ENCODE data around the gene HFE. TPM values are rescaled to one million over a fixed set of nuclear protein-coding genes. Genes with fewer than 3 reads are reported as not detected.

The HFE gene
- total and polyA plus RNA-seq, 2 of the 13 experiments (the other 11 are each of a cell fraction or from before 2014, with no cell fraction given) = 3.7 to 6.3 TPM

GRCh38 chr6:26054781-26055718, 32.2 kb upstream of the HFE start (continued):
- TF ChIP-seq ZFP41 (CRISPR knock-in tag; IDR thresholded peaks at IDR 0.05; ENCODE audit: borderline replicate concordance) (no peak), KLF15 (CRISPR knock-in tag; IDR thresholded peaks at IDR 0.05; ENCODE audit: borderline replicate concordance) (no peak), ZNF572 (CRISPR knock-in tag; IDR thresholded peaks at IDR 0.05) (no peak), ATF7 (IDR thresholded peaks at IDR 0.05) (no peak), ATF7 (CRISPR knock-in tag; IDR thresholded peaks at IDR 0.05) (no peak), ZNF124 (CRISPR knock-in tag; IDR thresholded peaks at IDR 0.05) (no peak), ZBTB26 (CRISPR knock-in tag; IDR thresholded peaks at IDR 0.05; ENCODE audit: borderline replicate concordance) (0 out of 2 replicates have a peak, but pooled peaks have one; percentile 51), JUNB (CRISPR knock-in tag; IDR thresholded peaks at IDR 0.05; ENCODE audit: borderline replicate concordance) (no peak), NR2C2 (CRISPR knock-in tag; IDR thresholded peaks at IDR 0.05; ENCODE audit: borderline replicate concordance) (no peak), ZNF180 (CRISPR knock-in tag; IDR thresholded peaks at IDR 0.05; ENCODE audit: borderline replicate concordance, low read depth) (no peak), POLR2G (IDR thresholded peaks at IDR 0.05; ENCODE audit: low read depth, low read length) (peak; percentile 96), ZFP36L1 (CRISPR knock-in tag; IDR thresholded peaks at IDR 0.05) (peak; percentile 41; the same call in 1 of the 2 replicates), IRF9 (CRISPR knock-in tag; IDR thresholded peaks at IDR 0.05; ENCODE audit: borderline replicate concordance) (no peak), POLR2AphosphoS5 (IDR thresholded peaks at IDR 0.05; ENCODE audit: low read depth, low read length) (peak; percentile 92), PRPF4 (IDR thresholded peaks at IDR 0.05; ENCODE audit: low read depth, low read length, poor library complexity, severe bottlenecking) (peak; percentile 51), NAIF1 (CRISPR knock-in tag; IDR thresholded peaks at IDR 0.05; ENCODE audit: borderline replicate concordance) (no peak), ZSCAN31 (CRISPR knock-in tag; IDR thresholded peaks at IDR 0.05; ENCODE audit: low read depth) (0 out of 2 replicates have a peak, but pooled peaks have one; percentile 39), KLF6 (CRISPR knock-in tag; IDR thresholded peaks at IDR 0.05) (no peak), SRSF9 (IDR thresholded peaks at IDR 0.05; ENCODE audit: borderline replicate concordance, insufficient read depth, low read depth, low read length, poor library complexity, severe bottlenecking) (no peak), CREB3 (CRISPR knock-in tag; IDR thresholded peaks at IDR 0.05) (0 out of 2 replicates have a peak, but pooled peaks have one; percentile 47), ZNF724P (CRISPR knock-in tag; IDR thresholded peaks at IDR 0.05; ENCODE audit: borderline replicate concordance) (peak; percentile 17; the same call in 1 of the 2 replicates), ZNF24 (IDR thresholded peaks at IDR 0.05) (no peak; the same call in 1 of the 2 replicates), RFXANK (CRISPR knock-in tag; IDR thresholded peaks at IDR 0.05) (peak; percentile 55; the same call in 1 of the 2 replicates), EED (CRISPR knock-in tag; IDR thresholded peaks at IDR 0.05) (no peak; the same call in 1 of the 2 replicates)
